ENCODE measurements around the gene MRPL28.

DNA sequence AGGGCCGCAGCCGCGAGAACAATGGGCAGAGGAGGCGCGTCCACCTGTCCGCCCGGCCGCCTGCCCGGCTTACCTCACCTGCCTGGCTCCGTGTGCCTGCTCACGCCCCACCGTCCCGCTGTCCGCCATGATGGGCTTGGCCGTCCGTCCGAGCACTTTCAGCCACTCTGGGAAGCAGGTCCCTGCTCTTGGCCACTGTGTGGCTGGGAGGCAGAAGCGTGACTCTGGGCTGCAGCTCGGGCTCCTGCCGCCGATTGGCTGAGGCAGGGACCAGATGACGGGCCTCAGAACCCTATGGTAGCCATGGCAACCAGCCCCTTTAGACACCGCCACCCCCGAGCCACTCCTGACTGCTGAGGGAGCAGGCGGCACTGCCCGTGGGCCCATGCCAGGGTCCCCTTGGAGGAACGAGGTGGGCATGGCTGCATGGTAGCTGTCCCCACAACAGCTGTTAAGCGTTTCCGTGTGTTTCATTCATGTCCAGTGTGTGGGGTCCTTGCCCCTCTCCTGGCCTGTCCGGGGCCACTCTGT, 8.9 kb downstream of the MRPL28 start:
- TF ChIP-seq SUZ12 (IDR thresholded peaks at IDR 0.05; ENCODE audit: extremely low read depth, insufficient read depth, insufficient read length) (no peak), YY1 (IDR thresholded peaks at IDR 0.05; ENCODE audit: insufficient read depth, insufficient read length) (no peak)
